GM21723 (cell line): ENCODE data around the gene GABPA.
A peak's percentile ranks its signal among the peaks of the same experiment; 100 is the strongest.
"Not testable (repeated sequence)": the region's sequence is repeated elsewhere in the genome, so short reads cannot be mapped to it uniquely, and the experiment has no call there.

Experiments
- ATAC-seq: cut with Tn5 transposase; IDR thresholded peaks from one replicate; pipeline ENCODE4 v1.9.1; 2021; ENCODE audit warnings: mild to moderate bottlenecking, moderate library complexity; ENCODE audit not compliant: unreplicated experiment

GABPA gene

GRCh38 chr21:25734904-25735645, at the start of gene GABPA, which contains the start of gene ATP5PF:
TSS of gene GABPA (plus strand) at chr21:25734972. CDS start at chr21:25741599, 6,627 bp downstream.
TSS of gene ATP5PF (minus strand) at chr21:25734904. CDS start at chr21:25729794, 5,110 bp downstream.
- peak; percentile 87 for ATAC-seq

GRCh38 chr21:25687787-25688186, 47.0 kb upstream of the GABPA start:
- ATAC-seq = no peak

GRCh38 chr21:25688275-25689155, 46.3 kb upstream of the GABPA start:
- ATAC-seq = no peak

- ATAC-seq = no peak
These were observed 45.5 kb upstream of the GABPA start for GRCh38 chr21:25689226-25689625.

- ATAC-seq = no peak
These were observed 42.8 kb upstream of the GABPA start for GRCh38 chr21:25691976-25692375.

- ATAC-seq = not testable (repeated sequence)
These were observed 39.3 kb upstream of the GABPA start for GRCh38 chr21:25695461-25695860.

- no peak for ATAC-seq
These were observed 34.0 kb upstream of the GABPA start for GRCh38 chr21:25700741-25701140.

GRCh38 chr21:25701529-25701928, 33.2 kb upstream of the GABPA start:
- no peak for ATAC-seq

GRCh38 chr21:25708467-25709065, 26.2 kb upstream of the GABPA start:
- no peak for ATAC-seq

- no peak for ATAC-seq
These were observed 25.0 kb upstream of the GABPA start for GRCh38 chr21:25709684-25710265.

- ATAC-seq = no peak
These were observed 24.2 kb upstream of the GABPA start for GRCh38 chr21:25710550-25710949.

GRCh38 chr21:25714066-25714465, 20.7 kb upstream of the GABPA start:
- not testable (repeated sequence) for ATAC-seq

- no peak for ATAC-seq
These were observed 17.2 kb upstream of the GABPA start for GRCh38 chr21:25717491-25718147.

- no peak for ATAC-seq
These were observed 12.8 kb upstream of the GABPA start for GRCh38 chr21:25721987-25722386.

GRCh38 chr21:25722631-25723030, 12.1 kb upstream of the GABPA start:
- no peak for ATAC-seq

GRCh38 chr21:25732091-25732760, 2.5 kb upstream of the GABPA start:
- no peak for ATAC-seq

GRCh38 chr21:25733859-25734653, 716 bp upstream of the GABPA start:
- ATAC-seq = peak; percentile 20

GRCh38 chr21:25734654-25734903, 193 bp upstream of the GABPA start:
- no peak for ATAC-seq
